Transverse colon (tissue), 4 donors: Measurements from ENCODE around the gene MARS1. TPM values are rescaled to one million over a fixed set of nuclear protein-coding genes. Genes with fewer than 3 reads are reported as not detected.

Experiments
- DNase-seq: peaks from one replicate; pipeline ENCODE4 v3.0.0-alpha.2; 2019
- H3K27ac ChIP-seq, 4 donors: fragments of 200-600 bp; sonication (generic); 2 replicates each; pipeline ENCODE4 v1.5.1; 2016 to 2018; ENCODE audit warnings: inconsistent platforms in 4 of 4
- H3K27me3 ChIP-seq: fragments of 200-600 bp; sonication (generic); 2 replicates; pipeline ENCODE4 v1.5.1; 2017; ENCODE audit warnings: inconsistent platforms
- H3K36me3 ChIP-seq, 4 donors: fragments of 200-600 bp; sonication (generic); 2 replicates each; pipeline ENCODE4 v1.5.1; 2017 to 2019; ENCODE audit warnings: inconsistent platforms in 4 of 4
- H3K4me1 ChIP-seq, 4 donors: fragments of 200-600 bp; sonication (generic); 2 replicates each; pipeline ENCODE4 v1.5.1; 2017 to 2020; ENCODE audit warnings: inconsistent platforms in 4 of 4
- H3K4me3 ChIP-seq, 4 donors: fragments of 200-600 bp; sonication (generic); 1 replicate in 1 of 4; 2 replicates in 3 of 4; pipeline versions ENCODE4 v1.5.1 to v1.6.1; 2017 to 2019; ENCODE audit warnings: inconsistent platforms in 4 of 4
- H3K9me3 ChIP-seq, 2 donors: fragments of 200-600 bp; sonication (generic); 2 replicates each; pipeline ENCODE4 v1.5.1; 2017 to 2019; ENCODE audit warnings: inconsistent platforms in 2 of 2
- EP300 ChIP-seq: sonication (generic); formaldehyde crosslinking; IDR thresholded peaks from one replicate; pipeline ENCODE4 v1.6.1; 2017; ENCODE audit warnings: antibody characterized with exemption, low read depth
- POLR2A ChIP-seq: fragments of 450-650 bp; IDR thresholded peaks from one replicate; pipeline ENCODE4 v1.6.1; 2016; ENCODE audit warnings: antibody characterized with exemption, mild to moderate bottlenecking, moderate library complexity
- POLR2AphosphoS5 ChIP-seq, 3 donors: sonication (generic); formaldehyde crosslinking; IDR thresholded peaks; one replicate each; pipeline ENCODE4 v1.6.1; 2016; ENCODE audit warnings: antibody characterized with exemption in 3 of 3
- WGBS, 2 donors: methylation state at CpG; one replicate each; pipeline ENCODE4 v1.1.5; 2018; ENCODE audit warnings: low coverage in 1 of 2; 5-methylcytosine and 5-hydroxymethylcytosine counted together
- in situ Hi-C, 4 donors: fragments of 200-750 bp; cut with MboI; loops; one replicate each; pipeline versions ENCODE4 v1.15.0 to v1.15.1; 2017; ENCODE audit warnings: low sequenced_read_pairs in 3 of 4, low pct_ligation_motif_present in 1 of 4, low pct_unique_long_range_greater_than_20kb in 1 of 4
- intact Hi-C: fragments of 100-400 bp; cut with DNase I; formaldehyde crosslinking; loops from one replicate; pipeline ENCODE4 v1.15.1; 2023; ENCODE audit warnings: low total_unique reads
- total RNA-seq, 4 donors: library from RNA; depleted of rRNA; stranded (reverse); fragments of >200 nt; gene quantifications; one replicate each; pipeline ENCODE4 v1.1.0, GENCODE V29; 2016
- TF ChIP-seq, protein P1 (sequence below), 5 experiments: fragments of 200-600 bp in 3 of 5; fragments of 450-650 bp in 2 of 5; sonication (generic) in 3 of 5; IDR thresholded peaks; 1 replicate in 2 of 5; 2 replicates in 3 of 5; pipeline ENCODE4 v1.5.1; 2016 to 2017; ENCODE audit warnings: antibody characterized with exemption in 5 of 5, inconsistent platforms in 3 of 5, mild to moderate bottlenecking in 2 of 5, moderate library complexity in 1 of 5

Gene MARS1
- total RNA-seq, 4 donors from 2014 or later = 39.0 to 184 (median 103) TPM

GRCh38 chr12:57459055-57459749 is 28.7 kb upstream of the MARS1 start:
- in situ Hi-C loops = no loop called here

DNA sequence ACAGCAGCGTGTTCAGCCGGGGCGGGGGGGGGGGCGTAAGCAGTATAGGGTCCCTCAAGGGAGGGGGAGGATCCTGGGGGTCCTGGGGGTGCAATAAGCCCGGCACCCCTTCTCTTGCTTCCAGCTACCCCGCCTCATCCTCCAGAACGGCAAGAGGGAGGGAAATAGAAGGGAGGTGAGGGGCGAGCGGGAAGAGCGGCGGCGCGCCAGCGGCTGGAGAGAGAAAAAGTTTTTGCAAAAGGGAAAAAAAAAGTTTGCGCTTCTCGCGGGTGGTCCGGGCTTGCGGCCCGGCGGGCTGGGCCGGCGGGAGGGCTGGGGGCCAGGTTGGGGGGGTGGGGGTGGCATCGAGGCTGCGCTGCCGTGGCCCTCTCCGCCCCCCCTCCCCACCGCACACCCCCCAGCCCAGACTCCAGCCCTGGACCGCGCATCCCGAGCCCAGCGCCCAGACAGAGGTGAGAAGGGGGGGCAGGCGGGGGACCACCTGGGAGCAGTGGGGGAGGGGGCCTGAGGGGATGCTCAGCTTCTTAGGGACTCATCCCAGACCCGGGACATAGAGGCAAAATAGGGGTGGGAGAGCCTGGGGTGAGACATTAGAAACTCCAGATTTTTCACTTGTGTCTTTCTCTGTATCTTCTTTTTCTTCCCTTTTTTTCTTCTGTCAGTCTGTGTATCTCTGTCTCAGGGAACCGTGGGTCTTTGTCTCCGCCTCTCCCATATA is 28.0 kb upstream of the MARS1 start, which contains the start of gene GLI1:
Gene GLI1, plus strand, starts transcription at position 36 of the 718 bp plus-strand sequence. CDS start 3,907 bp downstream, outside the sequence.
- Histone ChIP-seq H3K36me3 (no peaks in the 10 kb centered on the region), H3K9me3 (no peaks in the 10 kb centered on the region), H3K27me3 (peaks cover 20% of the 10 kb centered on the region), H3K4me3 (peak within 1 kb of the TSS; percentile 27 to 84 (median 46)), H3K27ac (peak within 1 kb of the TSS; percentile 84 to 88 (median 88)), H3K4me1 (peaks cover 19 to 46% (median 31%) of the 10 kb centered on the region in 4 donors)
- no peak for TF ChIP-seq EP300
- 0 to 4% methylated on average over 11 to 32 of the region's 36 CpGs for WGBS, 2 donors
- in situ Hi-C loops = no loop called here
- no peak for DNase-seq
- intact Hi-C loops = no loop called here

More at GRCh38 chr12:57459055-57459749, 28.7 kb upstream of the MARS1 start:
- peak overlapping the region; percentile 27 to 84 (median 46) for H3K4me3 ChIP-seq
- peak overlapping the region; percentile 84 to 88 (median 88) for H3K27ac ChIP-seq
- DNase-seq = peak; percentile 95
- intact Hi-C loops = no loop called here
- TF ChIP-seq POLR2AphosphoS5 (IDR thresholded peaks at IDR 0.05) = peak in 1 of 3 donors; percentile 41
- TF ChIP-seq, protein P1, sequence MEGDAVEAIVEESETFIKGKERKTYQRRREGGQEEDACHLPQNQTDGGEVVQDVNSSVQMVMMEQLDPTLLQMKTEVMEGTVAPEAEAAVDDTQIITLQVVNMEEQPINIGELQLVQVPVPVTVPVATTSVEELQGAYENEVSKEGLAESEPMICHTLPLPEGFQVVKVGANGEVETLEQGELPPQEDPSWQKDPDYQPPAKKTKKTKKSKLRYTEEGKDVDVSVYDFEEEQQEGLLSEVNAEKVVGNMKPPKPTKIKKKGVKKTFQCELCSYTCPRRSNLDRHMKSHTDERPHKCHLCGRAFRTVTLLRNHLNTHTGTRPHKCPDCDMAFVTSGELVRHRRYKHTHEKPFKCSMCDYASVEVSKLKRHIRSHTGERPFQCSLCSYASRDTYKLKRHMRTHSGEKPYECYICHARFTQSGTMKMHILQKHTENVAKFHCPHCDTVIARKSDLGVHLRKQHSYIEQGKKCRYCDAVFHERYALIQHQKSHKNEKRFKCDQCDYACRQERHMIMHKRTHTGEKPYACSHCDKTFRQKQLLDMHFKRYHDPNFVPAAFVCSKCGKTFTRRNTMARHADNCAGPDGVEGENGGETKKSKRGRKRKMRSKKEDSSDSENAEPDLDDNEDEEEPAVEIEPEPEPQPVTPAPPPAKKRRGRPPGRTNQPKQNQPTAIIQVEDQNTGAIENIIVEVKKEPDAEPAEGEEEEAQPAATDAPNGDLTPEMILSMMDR (IDR thresholded peaks at IDR 0.05) = peak; percentile 95 to 100 (median 95)
- TF ChIP-seq EP300 = no peak
- TF ChIP-seq POLR2A = peak; percentile 41
- no peaks in the 10 kb centered on the region for H3K36me3 ChIP-seq
- H3K4me1 ChIP-seq = peaks cover 19 to 46% (median 31%) of the 10 kb centered on the region in 4 donors
- H3K9me3 ChIP-seq = no peaks in the 10 kb centered on the region
- 1% methylated on average over 24 of the region's 24 CpGs; no CpG with 5 or more reads in 1 of the 2 donors for WGBS, 2 donors
- peaks cover 15% of the 10 kb centered on the region for H3K27me3 ChIP-seq

- Histone ChIP-seq H3K9me3 (no peaks in the 10 kb centered on the region), H3K4me1 (peaks cover 19 to 46% (median 31%) of the 10 kb centered on the region in 4 donors), H3K27ac (peak overlapping the region; percentile 84 to 88 (median 88)), H3K4me3 (peak overlapping the region in 3 of 4 donors; percentile 37 to 84 (median 56)), H3K27me3 (peaks cover 23% of the 10 kb centered on the region), H3K36me3 (no peaks in the 10 kb centered on the region)
- in situ Hi-C loops = no loop called here
- WGBS, 2 donors = 0 to 3% methylated on average over 3 to 6 of the region's 6 CpGs
- intact Hi-C loops = no loop called here
- TF ChIP-seq EP300 (no peak), POLR2AphosphoS5 (IDR thresholded peaks at IDR 0.05) (no peak), POLR2A (no peak)
- TF ChIP-seq, protein P1 (IDR thresholded peaks at IDR 0.05) = no peak
- DNase-seq = no peak
Observed at GRCh38 chr12:57460468-57460784, 27.4 kb upstream of the MARS1 start.

DNA sequence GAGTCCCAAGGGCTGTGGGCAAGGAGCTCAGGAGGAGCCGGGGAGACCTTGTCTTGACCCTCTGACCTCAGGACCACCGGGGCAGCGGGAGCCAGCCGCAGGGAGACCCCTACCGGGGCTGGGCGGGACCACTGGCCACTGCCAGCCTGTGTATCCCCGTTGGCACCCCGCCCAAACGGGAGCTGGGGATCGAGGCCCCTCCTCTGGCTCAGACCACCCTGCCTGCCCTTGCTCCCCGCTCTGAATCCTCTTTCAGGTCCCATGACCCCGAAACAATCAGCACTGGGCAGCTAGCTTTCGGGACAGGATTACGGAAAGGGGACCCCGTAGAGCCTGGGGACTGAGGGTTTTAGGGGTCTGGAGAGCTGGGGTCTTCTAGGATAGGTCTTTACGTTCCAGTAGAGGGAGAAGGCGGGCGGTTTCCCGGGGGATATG is 27.0 kb upstream of the MARS1 start:
- Histone ChIP-seq H3K4me3 (peak overlapping the region in 3 of 4 donors; percentile 26 to 84 (median 56)), H3K4me1 (peaks cover 19 to 42% (median 31%) of the 10 kb centered on the region in 4 donors), H3K36me3 (no peaks in the 10 kb centered on the region), H3K27me3 (peaks cover 23% of the 10 kb centered on the region), H3K27ac (peak overlapping the region; percentile 84 to 88 (median 88)), H3K9me3 (no peaks in the 10 kb centered on the region)
- TF ChIP-seq POLR2AphosphoS5 (IDR thresholded peaks at IDR 0.05) = no peak
- no peak for TF ChIP-seq EP300
- no peak for TF ChIP-seq POLR2A
- TF ChIP-seq, protein P1 (IDR thresholded peaks at IDR 0.05) = no peak
- DNase-seq = no peak
- 4% methylated on average over 19 of the region's 19 CpGs; no CpG with 5 or more reads in 1 of the 2 donors for WGBS, 2 donors
- in situ Hi-C loops = no loop called here
- intact Hi-C loops = no loop called here
